ENCODE measurements around the gene CKAP4.

DNA sequence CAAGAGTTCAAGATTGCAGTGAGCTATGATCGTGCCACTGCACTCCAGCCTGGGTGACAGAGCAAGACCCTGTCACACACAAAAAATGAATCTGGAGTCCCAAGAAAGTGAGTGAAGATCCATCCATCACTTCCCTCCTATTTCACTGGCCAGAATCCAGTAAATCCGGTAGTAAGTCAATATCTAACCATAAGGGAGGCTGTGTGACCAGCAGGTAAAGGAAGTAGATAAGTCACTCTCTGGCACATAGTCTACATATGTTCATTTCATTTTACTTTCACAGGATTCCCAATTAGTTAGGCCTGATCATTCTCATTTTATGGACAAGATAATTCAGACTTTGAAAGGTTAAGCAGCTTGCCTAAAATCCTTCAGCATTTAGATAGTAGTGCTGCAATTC lies 42.8 kb upstream of the CKAP4 start:
- TF ChIP-seq SP1 (IDR thresholded peaks at IDR 0.05) (no peak), HDGF (IDR thresholded peaks at IDR 0.05; ENCODE audit: borderline replicate concordance) (no peak), FOXK2 (IDR thresholded peaks at IDR 0.05) (no peak), FOXM1 (IDR thresholded peaks at IDR 0.05; ENCODE audit: borderline replicate concordance) (no peak), SUZ12 (IDR thresholded peaks at IDR 0.05) (no peak), ELF4 (IDR thresholded peaks at IDR 0.05) (no peak), ARNT (IDR thresholded peaks at IDR 0.05) (no peak), TARDBP (IDR thresholded peaks at IDR 0.05) (no peak), LEF1 (IDR thresholded peaks at IDR 0.05; ENCODE audit: borderline replicate concordance) (no peak), FOXA1 (IDR thresholded peaks at IDR 0.05) (no peak), NFRKB (IDR thresholded peaks at IDR 0.05) (no peak), BHLHE40 (IDR thresholded peaks at IDR 0.05; ENCODE audit: borderline replicate concordance) (no peak), L3MBTL2 (conservative IDR thresholded peaks at IDR 0.05) (no peak)
- TF ChIP-seq, protein P1, sequence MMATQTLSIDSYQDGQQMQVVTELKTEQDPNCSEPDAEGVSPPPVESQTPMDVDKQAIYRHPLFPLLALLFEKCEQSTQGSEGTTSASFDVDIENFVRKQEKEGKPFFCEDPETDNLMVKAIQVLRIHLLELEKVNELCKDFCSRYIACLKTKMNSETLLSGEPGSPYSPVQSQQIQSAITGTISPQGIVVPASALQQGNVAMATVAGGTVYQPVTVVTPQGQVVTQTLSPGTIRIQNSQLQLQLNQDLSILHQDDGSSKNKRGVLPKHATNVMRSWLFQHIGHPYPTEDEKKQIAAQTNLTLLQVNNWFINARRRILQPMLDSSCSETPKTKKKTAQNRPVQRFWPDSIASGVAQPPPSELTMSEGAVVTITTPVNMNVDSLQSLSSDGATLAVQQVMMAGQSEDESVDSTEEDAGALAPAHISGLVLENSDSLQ (IDR thresholded peaks at IDR 0.05) = no peak

Data from HEK293T (cell line).